HG03139 (cell line): ENCODE results near the gene THRAP3.

Source experiments
- ATAC-seq: cut with Tn5 transposase; IDR thresholded peaks from one replicate; pipeline ENCODE4 v1.9.1; 2021; ENCODE audit not compliant: unreplicated experiment

THRAP3 gene

GRCh38 chr1:36297062-36297461, 72.8 kb downstream of the THRAP3 start:
- no peak for ATAC-seq

DNA sequence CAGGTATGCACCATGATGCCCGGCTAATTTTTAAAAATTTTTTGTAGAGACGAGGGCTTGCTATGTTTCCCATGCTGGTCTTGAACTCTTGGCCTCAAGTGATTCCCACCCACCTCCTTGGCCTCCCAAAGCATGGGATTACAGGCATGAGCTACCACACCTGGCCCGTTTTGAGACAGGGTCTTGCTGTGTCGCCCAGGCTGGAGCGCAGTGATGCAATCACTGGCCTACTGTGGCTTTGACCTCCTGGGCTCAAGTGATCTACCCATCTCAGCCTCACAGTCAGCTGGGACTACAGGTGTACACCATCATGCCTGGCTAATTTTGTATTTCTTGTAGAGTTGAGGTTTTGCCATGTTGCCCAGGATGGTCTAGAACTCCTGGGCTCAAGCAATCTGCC, 74.4 kb downstream of the THRAP3 start:
- no peak for ATAC-seq

DNA sequence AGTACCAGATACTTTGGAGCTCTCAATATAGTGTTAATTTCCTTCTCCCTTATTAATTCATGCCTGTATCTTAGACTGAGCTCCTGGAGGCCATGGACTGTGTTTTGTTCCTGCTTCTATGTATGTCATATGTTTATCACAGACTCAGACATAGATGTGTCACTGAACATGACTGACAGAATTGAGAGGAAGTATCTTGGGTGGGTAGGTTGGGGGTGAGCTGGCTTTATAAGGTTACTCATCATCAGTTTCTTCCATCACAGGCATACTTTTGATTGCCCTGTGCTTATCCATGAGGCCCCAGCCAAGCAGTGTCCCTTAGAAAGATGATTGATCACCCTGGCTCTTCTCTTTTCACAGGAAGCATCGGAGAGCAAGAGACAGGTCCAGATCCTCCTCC, 76.3 kb downstream of the THRAP3 start:
- ATAC-seq = no peak

DNA sequence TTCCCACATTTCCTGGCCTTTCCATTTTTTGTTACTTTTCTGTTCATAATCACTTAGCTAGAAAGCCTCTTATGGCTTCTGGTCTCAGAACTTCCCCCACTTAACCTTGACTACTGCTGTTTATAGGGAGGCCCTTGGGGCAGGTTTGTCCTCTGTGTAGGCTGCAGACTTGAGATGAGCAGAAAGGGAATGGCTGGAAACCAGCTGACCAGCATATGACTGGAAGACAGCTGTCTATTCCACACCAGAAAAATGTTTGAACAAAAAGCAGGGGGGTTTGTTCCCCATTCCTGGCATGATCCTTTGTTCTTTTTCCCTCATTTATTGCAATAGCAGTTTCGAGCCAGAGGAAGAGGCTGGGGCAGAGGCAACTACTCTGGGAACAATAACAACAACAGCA, 77.0 kb downstream of the THRAP3 start:
- no peak for ATAC-seq

GRCh38 chr1:36303244-36303643, 79.0 kb downstream of the THRAP3 start:
- ATAC-seq = no peak

DNA sequence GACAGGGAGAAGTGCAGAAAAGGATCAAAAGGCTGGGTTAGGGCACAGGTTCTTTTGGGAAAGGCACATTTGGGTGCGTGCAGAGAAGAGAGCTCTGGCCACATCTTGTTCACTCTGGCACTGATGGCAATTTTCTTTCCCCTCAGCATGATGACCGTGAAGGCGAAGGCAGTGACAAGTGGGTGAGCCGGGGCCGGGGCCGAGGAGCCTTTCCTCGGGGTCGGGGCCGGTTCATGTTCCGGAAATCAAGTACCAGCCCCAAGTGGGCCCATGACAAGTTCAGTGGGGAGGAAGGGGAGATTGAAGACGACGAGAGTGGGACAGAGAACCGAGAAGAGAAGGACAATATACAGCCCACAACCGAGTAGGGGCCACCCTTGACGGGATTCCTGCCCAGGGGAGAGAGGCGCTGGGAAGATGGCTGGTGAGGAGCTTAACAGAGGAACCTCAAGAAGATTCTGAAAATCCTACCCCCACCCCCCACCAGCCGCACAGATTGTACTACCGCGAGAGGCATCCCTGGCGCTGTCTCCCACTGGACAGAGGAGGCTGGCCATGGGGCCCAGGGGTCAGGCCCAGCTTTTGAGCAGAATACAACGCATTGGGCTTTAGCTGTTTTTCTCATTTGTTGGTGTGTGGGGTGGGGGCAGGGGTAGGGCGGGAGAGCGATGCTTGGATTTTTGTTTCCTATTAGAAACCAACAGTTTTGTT, 79.6 kb downstream of the THRAP3 start:
- no peak for ATAC-seq

GRCh38 chr1:36304521-36304920, 80.3 kb downstream of the THRAP3 start:
- no peak for ATAC-seq

- ATAC-seq = no peak
Observed at GRCh38 chr1:36304970-36305914, 81.0 kb downstream of the THRAP3 start.

GRCh38 chr1:36305915-36306209, 81.6 kb downstream of the THRAP3 start:
- no peak for ATAC-seq

DNA sequence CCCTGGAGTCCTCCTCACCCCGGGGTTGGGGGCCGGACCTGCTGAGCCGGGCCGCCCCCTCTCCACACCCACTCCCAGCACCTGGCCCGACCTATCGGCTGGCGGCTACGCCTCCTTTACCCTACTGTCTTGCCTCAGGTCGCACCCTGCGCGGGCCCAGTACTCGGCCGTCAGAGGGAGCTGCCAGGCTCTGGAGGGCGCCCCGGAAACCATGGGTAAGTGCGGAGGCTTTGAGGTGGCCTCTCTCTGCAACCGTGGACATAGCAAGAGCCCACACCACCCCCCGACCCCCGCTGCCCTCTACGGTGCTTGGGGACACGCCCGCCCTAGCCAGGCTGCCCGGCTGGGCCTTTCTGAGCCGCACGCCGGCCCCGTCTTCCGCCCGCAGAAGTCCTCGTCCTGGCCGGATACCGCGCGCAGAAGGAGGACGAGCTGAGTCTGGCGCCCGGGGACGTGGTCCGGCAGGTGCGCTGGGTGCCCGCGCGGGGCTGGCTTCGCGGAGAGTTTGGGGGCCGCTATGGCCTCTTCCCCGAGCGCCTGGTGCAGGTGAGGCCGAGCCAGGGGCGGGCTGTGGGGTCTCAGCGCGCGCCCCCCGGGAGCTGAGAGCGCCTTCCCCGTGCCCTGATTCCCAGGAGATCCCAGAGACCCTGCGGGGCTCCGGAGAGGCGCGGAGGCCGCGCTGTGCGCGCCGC, 82.1 kb downstream of the THRAP3 start, which contains the start of gene SH3D21:
Gene SH3D21, plus strand, starts transcription at position 159 of the 692 bp plus-strand sequence. Its CDS starts 53 bp downstream, at position 212.
- ATAC-seq = peak; percentile 32

GRCh38 chr1:36306902-36307456, 82.7 kb downstream of the THRAP3 start:
- ATAC-seq = peak; percentile 97

DNA sequence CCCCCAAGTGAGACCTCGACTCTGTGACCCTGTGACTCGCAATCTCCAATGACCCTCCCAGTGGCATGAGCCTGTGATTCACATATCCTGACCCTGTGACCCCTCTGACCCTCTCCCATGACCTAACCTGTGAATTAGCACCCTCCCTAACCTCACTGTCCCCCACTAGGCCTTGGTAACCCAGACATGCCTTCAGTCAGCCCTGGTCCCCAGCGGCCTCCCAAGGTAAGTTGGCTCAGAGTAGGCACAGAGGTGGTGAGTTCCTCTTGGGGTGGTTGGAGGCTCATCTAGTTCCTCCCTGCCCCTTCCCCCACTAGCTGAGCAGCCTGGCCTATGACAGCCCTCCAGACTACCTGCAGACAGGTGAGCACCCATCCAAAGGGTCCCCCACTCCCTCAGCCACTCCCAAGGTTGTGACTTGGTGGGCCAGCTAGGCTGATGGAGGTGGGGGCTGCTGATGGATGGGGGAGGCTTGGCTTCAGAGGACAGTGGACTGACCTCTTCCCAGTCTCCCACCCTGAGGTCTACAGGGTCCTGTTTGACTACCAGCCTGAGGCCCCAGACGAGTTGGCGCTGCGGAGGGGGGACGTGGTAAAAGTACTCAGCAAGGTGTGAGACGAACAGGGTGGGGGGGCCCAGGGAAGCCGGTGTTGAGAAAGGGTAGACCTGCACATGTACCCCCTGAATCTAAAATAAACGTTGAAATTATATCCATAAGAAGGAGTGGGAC, 83.5 kb downstream of the THRAP3 start:
- no peak for ATAC-seq

- no peak for ATAC-seq
Observed at GRCh38 chr1:36309397-36309796, 85.2 kb downstream of the THRAP3 start.

DNA sequence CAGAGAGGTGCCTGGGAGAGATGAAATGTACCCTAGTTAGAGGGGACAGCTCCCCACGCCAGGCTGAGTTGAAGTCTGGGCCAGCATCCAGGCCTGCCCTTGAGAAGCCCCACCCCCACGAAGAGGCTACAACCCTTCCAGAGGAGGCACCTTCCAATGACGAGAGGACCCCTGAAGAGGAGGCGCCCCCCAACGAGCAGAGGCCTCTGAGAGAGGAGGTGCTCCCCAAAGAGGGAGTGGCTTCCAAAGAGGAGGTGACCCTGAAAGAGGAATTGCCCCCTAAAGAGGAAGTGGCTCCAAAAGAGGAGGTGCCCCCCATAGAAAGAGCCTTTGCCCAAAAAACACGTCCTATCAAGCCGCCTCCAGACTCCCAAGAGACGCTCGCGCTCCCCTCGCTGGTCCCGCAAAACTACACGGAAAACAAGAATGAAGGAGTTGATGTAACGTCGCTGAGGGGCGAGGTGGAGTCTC, 96.1 kb downstream of the THRAP3 start:
- no peak for ATAC-seq

DNA sequence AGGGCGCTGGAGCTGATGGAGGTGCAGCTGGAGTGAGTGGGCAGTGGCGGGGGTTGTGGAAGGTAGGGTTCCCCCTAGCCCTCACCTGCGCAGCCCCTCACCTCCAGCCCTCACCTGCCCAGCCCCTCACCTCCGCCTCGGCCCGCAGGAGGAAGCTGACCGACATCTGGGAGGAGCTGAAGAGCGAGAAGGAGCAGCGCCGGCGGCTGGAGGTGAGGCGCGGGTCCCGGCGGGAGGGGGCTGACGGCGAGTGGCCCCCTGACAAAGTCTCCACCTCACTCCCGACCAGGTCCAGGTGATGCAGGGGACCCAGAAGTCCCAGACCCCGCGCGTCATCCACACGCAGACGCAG, 96.5 kb downstream of the THRAP3 start:
- no peak for ATAC-seq

- no peak for ATAC-seq
Observed at GRCh38 chr1:36321119-36321951, 97.1 kb downstream of the THRAP3 start.

DNA sequence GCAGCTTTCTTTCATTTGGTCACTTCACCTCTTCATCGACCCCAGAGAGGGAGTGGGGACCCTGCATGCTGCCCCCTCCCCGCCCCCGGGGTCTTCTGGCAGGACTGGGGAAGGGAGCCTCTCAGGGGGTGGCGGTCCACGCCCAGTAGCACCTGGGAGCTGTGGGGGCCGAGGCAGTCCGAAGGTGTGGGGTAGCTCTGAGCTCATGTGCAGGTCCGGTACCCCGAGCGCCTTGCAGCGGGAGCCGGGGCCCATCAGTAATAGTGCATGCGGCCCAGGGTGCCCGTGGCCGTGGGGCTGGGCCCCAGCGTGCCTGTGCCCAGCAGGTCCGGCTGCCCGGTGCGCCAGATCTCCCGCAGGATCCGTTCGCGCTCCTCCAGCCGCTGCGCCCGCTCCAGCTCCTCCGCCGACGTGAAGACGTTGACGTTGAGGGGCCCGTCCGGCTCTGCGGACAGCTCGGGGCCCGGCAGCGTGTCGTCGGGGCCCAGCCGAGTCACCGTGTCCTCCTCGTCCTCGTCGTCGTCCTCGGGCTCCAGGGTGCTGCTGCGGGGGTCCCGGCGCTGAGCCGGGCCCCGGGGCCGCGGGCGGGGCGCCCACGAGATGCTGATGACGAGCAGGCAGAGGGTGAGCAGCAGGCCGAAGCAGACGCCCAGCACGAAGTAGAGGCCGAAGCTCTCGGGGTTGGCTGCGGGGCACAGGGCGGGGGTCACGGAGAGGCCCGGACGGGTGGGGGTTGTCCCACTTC, 98.0 kb downstream of the THRAP3 start:
- no peak for ATAC-seq

DNA sequence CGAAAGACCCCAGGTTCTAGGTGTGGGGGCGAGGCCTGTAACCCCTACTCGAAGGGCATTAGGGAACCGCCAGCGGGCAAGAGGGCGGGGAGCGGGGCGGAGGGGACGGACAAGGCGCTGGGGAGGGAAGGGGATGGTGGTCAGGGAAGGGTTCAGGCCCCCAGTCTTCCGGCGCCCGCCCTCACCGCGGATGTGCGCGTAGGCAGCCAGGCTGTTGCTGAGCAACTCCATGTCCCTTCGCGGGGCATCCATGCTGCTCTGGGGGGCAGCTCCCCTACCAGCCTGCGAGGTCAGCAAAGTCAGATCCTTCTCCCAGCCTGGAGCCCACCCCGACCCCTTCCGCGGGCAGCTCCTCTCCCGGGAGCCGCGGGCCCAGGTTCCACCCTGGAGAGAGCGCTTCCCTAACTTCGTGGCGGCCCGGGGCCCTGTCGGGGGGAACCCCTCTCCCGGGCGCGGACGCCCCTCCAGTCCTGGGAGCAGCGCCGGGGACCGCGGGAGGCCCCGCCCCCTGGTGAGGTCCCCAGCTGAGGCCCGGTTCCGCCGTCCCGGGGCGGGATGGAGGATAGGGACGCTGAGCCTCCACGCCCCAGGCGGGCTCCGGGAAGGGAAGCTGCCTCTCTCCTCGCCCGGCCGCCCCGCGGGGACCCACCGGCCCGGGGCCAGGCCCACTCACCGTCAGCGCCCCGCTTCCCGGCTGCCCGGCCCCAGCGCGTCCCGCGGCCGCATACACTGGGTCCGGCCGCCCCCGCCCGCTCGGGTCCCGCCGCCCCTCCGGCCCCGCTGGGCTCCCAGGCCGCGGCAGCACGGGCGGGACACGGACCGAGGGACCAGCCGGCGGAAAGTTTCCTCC, 98.8 kb downstream of the THRAP3 start:
- ATAC-seq = no peak
